ENCODE measurements around the gene ELMO1. TPM values are rescaled to one million over a fixed set of nuclear protein-coding genes. Genes with fewer than 3 reads are reported as not detected.
A peak's percentile ranks its signal among the peaks of the same experiment; 100 is the strongest.

ELMO1 gene
- total and polyA plus RNA-seq, 8 donors = 18.2 to 55.3 (median 45.6) TPM

DNA sequence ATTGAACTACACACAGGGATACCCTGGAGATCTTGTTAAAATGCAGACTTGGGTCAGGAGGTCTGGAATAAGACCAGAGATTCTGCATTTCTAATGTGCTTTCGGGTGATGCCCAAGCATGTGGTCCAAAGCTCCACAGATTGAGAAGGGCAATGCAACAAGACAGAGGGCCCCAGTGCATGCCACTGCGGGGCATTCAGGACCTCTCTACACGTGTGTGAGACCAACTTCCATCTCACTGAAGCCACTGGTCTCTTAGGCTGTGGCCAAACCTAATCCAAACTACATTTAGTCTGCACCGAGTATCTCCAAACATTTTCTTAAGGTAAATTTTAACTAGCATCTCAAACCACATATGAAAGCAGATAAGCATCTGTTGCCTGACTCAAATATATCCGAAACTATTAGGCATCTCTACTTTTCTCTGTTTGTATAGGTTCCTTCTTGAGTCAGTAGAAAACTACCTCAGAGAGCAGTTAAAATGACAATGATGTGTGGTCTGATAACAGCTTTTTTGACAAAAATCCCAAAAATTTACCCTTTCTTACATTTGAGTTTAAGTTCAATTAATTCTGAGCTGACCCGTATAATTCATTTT, 107.5 kb downstream of the ELMO1 start:
- Histone ChIP-seq H3K27ac (no peak overlapping the region), H3K27me3 (no peaks in the 10 kb centered on the region), H3K36me3 (no peaks in the 10 kb centered on the region), H3K4me1 (peaks cover 4 to 51% of the 10 kb centered on the region in 2 donors), H3K9me3 (no peaks in the 10 kb centered on the region), H3K4me3 (no peak overlapping the region)
- DNase-seq (no peak), ATAC-seq (no peak)
- intact Hi-C loops (cut with DNase I) = no loop called here
- TF ChIP-seq, protein P1, sequence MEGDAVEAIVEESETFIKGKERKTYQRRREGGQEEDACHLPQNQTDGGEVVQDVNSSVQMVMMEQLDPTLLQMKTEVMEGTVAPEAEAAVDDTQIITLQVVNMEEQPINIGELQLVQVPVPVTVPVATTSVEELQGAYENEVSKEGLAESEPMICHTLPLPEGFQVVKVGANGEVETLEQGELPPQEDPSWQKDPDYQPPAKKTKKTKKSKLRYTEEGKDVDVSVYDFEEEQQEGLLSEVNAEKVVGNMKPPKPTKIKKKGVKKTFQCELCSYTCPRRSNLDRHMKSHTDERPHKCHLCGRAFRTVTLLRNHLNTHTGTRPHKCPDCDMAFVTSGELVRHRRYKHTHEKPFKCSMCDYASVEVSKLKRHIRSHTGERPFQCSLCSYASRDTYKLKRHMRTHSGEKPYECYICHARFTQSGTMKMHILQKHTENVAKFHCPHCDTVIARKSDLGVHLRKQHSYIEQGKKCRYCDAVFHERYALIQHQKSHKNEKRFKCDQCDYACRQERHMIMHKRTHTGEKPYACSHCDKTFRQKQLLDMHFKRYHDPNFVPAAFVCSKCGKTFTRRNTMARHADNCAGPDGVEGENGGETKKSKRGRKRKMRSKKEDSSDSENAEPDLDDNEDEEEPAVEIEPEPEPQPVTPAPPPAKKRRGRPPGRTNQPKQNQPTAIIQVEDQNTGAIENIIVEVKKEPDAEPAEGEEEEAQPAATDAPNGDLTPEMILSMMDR (IDR thresholded peaks at IDR 0.05) = no peak

DNA sequence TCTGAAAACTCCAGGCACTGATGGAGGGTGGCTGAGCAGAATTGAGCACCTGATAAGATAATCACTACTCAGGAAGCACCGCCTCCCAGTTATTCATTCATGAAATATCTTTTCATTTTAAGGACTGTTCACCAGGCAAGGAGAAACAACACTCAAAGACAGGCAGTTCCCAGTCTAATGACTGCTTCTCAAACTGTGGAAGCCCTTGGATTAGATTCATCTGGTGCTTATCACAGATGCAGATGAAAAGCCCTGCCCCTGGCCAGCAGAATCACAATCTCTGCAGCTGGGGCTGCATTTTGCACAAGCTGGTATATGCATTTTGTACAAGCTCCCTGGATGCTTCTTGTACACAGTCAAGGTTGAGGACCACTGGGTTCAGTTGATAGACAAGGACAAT, 109.7 kb downstream of the ELMO1 start:
- ATAC-seq (no peak), DNase-seq (no peak)
- Histone ChIP-seq H3K27ac (no peak overlapping the region), H3K4me3 (no peak overlapping the region), H3K4me1 (peaks cover 0 to 57% of the 10 kb centered on the region in 2 donors), H3K36me3 (no peaks in the 10 kb centered on the region), H3K27me3 (no peaks in the 10 kb centered on the region), H3K9me3 (no peaks in the 10 kb centered on the region)
- intact Hi-C loops (cut with DNase I) = no loop called here
- TF ChIP-seq, protein P1 (IDR thresholded peaks at IDR 0.05) = no peak

DNA sequence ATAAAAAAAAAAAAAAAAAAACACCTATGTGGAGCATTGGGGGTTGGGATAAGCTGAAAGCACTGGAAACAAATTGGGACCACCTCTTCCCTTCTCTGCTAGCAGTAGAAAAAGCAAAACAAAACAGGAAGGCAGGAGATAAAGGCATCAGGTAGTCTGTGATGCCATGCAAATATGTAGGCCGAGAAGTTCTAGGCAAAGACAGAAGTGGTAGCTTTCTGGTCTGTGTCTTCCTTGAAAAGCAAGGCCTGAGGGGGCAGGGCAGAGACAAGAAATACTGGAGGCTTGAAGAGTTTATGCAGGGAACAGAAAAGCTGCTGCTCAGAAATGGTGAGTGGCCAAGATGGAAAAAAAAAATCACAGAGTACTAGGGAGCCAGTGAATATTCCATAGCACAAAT, 111.1 kb downstream of the ELMO1 start:
- intact Hi-C loops (cut with DNase I) = no loop called here
- Histone ChIP-seq H3K36me3 (no peaks in the 10 kb centered on the region), H3K9me3 (no peaks in the 10 kb centered on the region), H3K27ac (no peak overlapping the region), H3K27me3 (no peaks in the 10 kb centered on the region), H3K4me3 (no peak overlapping the region), H3K4me1 (peaks cover 0 to 61% of the 10 kb centered on the region in 2 donors)
- TF ChIP-seq, protein P1 (IDR thresholded peaks at IDR 0.05) = no peak
- ATAC-seq = no peak
- no peak for DNase-seq

DNA sequence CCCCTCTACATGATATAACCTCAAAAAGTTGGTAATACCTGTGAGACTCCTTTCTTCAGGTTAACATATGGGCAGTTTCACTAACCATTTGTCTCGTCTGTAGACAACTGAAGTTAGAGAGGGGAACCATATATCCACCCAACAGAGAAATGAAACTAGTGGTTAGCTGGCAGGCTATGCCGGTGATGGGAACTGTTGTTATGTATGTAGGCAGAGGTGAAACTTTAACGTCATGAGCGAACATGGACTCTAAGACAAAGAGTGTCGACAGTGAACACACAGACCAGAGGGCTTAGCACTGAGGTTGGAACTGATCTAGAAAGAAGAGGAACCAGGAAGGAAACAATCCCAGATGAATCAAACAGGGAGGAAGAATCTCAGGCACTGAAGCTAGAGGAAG, 112.4 kb downstream of the ELMO1 start:
- Histone ChIP-seq H3K36me3 (no peaks in the 10 kb centered on the region), H3K27ac (peak overlapping the region in 1 of 2 donors; percentile 13), H3K27me3 (no peaks in the 10 kb centered on the region), H3K4me3 (no peak overlapping the region), H3K4me1 (peaks cover 0 to 52% of the 10 kb centered on the region in 2 donors), H3K9me3 (no peaks in the 10 kb centered on the region)
- intact Hi-C loops (cut with DNase I) = no loop called here
- DNase-seq (no peak), ATAC-seq (peak; percentile 72)
- TF ChIP-seq, protein P1 (IDR thresholded peaks at IDR 0.05) = no peak

DNA sequence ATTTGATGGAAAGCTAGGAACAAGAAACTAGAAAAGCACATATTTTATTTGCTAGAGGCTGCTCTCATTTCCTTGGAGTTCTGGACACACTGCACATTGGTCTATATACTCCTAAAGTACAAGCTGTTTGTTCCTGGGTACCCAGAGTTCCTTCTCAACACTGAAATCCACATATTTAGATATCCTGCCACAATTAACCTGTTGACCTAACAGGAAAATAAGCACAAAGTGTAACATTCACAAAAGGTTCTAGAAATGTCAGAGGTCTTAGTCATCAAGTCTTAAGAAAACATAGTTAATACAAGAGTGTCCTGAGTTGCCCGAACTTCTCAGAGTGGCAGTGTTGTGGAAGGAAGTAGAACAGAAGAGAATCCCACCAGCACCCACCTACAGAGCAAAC, 115.6 kb downstream of the ELMO1 start:
- Histone ChIP-seq H3K27me3 (no peaks in the 10 kb centered on the region), H3K9me3 (no peaks in the 10 kb centered on the region), H3K36me3 (no peaks in the 10 kb centered on the region), H3K4me3 (no peak overlapping the region), H3K4me1 (peaks cover 0 to 47% of the 10 kb centered on the region in 2 donors), H3K27ac (peak overlapping the region in 1 of 2 donors; percentile 4)
- intact Hi-C loops (cut with DNase I) = no loop called here
- ATAC-seq (peak; percentile 25), DNase-seq (no peak)
- TF ChIP-seq, protein P1 (IDR thresholded peaks at IDR 0.05) = no peak

All from left lung (tissue), 10 donors.